GM19438 (cell line): ENCODE data around the gene BAHCC1.

Experiments used
- ATAC-seq: cut with Tn5 transposase; IDR thresholded peaks from one replicate; pipeline ENCODE4 v1.9.1; 2021; ENCODE audit warnings: low read depth; ENCODE audit not compliant: unreplicated experiment

The BAHCC1 gene

DNA sequence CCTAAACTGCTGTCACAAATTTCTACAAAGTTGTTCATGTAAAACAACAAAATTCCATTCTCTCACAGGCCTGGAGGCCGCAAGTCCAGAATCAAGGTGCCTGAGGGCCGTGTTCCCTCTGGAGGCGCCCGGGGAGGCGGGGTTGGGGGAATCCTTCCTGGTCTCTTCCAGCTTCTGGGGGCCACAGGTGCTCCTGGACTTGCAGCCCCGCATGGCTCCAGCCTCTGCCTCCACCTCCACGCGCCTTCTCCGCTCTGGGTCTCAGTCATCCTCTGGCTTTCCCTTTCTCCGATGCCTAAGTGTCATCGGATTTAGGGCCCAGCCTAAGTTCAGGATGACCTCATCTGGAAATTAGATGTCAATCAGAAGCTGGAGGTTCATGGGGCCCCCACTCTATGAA lies 28.6 kb upstream of the BAHCC1 start:
- no peak for ATAC-seq

GRCh38 chr17:81367171-81367570 lies 28.1 kb upstream of the BAHCC1 start:
- no peak for ATAC-seq

- ATAC-seq: no peak
Measured at GRCh38 chr17:81368161-81369022, 26.9 kb upstream of the BAHCC1 start.

DNA sequence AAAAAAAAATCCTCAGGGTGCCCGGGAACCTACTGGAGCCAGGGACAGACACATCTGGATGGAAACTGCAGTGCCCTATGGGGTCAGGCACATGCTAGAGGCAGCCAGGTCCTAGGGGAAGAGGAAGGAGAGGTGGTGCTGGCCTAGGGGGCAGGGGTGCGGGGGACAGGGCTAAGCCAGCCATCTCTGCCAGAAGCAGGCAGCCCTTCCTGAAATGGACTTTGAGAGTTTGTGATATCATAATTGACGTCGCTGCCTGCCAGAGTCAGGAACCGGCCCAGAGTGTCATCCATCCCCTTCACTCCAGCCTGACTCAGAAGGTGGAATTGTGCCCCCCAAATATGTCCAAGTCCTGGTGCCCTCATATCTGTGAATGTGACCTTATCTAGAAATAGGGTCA lies 25.0 kb upstream of the BAHCC1 start:
- no peak for ATAC-seq

DNA sequence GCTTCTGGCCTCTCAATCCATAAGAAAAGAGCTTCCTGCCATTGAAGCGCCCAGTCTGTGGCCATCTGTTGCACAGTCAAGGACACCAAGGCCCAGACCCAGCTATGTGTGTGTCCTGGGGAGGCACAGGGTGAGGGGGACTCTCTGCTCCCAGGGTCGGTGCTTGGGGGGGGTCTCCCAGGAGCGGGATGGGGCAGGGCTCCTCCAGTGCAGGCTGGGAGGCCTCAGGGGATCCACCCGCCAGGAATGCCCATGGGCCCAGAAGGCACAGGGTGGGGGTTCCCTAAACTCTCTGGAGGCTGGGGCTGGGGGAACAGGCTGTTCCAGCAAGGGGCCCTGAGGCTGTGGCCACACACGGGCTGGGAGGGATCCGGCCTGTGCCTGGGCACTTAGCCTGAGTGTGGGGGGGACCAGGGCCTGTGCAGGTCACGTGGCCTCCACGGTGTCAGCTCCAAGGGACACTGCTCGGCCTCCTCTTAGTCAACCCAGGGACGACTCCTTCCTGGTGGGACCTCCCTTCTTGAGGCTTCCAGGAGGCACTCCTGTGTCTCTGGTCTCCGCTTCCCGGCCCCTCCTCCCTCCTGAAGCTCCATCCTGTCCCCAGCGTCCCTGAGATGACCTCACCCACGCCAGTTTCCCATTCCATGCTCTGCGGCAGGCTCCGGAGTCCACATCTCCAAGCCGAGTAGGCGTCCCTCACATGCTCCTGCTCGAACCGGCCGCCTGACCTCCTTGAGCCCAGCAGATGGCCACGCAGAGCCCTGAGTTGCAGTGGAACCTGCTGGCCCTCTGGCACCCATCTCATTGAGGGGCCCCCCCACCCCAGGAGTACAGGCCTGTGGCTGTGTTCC lies 23.1 kb upstream of the BAHCC1 start:
- no peak for ATAC-seq

DNA sequence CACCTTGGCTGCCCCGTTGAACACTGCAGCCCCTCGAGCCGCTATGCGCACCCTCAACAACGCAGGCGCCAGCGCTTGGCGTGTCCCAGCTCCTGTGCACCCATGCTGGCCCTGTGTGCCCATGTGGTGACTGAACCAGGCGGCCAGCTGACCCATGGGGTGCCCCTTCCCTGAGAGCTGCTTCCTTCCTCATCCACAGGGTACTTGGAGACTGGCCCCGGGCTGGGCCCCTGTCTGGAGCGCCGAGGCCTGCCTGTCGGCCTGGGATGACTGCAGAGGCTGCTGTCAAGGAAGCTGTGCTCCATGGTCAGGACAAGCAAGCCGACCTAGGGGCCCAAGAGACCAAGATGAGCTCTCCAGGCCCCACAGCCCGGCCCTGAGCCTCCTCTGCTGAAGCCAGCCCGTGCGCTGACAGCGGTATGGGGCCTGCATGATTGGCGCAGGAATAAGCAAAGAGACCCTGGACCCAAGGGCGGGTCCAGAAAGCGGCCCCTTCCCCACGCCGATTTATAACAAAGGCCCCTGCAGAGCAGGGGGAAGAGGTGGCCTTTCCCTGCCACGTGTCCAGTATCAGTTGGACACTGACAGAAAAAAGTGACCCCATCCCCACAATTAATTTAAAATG lies 21.6 kb upstream of the BAHCC1 start:
- ATAC-seq: no peak

DNA sequence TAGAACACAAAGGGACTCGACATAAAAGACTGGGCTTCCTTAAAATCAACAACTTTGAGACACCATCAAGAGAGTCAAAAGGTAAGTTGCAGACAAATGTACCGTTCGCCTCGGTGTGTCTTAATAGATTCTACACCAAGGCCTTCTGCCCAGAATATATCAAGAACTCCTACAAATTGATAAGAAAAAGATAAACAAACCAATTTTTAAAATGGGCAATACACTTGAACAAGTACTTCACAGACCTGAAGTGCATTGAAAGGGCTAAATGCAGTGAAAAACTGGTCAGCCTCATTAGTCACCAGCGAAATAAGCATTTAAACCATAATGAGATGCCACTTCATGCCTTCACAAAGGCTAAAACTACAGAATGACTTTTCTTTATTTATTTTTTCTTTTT lies 20.4 kb upstream of the BAHCC1 start:
- ATAC-seq: no peak

DNA sequence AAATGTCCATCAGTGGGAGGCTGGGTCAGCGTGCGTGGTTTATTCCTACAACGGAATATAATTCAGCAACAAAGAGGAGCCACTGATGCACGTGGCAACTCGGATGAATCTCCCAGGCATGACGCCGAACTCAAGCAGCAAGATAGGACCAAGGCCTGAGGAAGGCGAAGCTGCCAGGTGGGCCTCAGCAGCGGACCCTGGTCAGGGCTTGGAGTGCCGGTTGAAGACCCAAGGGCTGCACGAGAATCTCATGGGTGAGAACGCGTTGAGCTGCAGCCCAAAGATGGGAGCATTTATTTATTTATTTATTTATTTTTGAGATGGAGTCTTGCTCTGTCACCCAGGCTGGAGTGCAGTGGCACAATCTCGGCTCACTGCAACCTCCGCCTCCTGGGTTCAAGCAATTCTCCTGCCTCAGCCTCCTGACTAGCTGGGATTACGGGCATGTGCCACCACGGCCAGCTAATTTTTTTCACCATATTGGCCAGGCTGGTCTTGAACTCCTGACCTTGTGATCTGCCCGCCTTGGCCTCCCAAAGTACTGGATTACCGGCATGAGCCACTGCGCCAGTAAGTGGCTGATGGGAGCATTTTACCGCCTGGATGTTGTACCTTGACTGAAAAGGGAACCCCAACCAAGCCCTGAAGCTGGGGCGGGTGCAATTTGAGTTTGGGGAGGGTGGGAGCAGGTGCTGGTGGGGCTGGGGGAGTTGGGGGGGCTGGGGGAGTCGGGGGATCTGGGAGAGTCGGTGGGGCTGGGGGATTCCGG lies 18.1 kb upstream of the BAHCC1 start:
- no peak for ATAC-seq

GRCh38 chr17:81378941-81379511 lies 16.2 kb upstream of the BAHCC1 start:
- ATAC-seq: no peak

DNA sequence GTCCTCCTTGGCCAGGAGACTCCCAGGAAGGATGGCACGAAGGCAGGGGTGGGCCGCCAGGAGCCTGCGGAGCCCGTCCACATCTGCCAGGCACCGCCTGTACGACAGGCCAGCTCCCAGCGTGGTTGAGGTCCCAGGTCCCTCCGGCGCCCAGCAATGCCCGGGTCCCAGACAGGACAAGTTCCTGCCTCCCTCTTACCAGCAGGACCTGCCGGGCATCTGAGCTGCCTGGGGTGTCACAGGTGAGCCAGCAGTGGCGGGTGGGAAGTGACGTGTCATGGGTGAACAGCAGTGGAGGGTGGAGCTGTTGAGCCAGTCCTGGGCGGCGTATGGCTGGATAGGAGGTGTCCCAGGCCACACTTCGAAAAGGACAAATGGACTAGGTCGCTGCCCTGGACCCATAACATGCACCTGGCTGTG lies 15.7 kb upstream of the BAHCC1 start:
- ATAC-seq: no peak

GRCh38 chr17:81380131-81380530 lies 15.1 kb upstream of the BAHCC1 start:
- ATAC-seq: no peak

DNA sequence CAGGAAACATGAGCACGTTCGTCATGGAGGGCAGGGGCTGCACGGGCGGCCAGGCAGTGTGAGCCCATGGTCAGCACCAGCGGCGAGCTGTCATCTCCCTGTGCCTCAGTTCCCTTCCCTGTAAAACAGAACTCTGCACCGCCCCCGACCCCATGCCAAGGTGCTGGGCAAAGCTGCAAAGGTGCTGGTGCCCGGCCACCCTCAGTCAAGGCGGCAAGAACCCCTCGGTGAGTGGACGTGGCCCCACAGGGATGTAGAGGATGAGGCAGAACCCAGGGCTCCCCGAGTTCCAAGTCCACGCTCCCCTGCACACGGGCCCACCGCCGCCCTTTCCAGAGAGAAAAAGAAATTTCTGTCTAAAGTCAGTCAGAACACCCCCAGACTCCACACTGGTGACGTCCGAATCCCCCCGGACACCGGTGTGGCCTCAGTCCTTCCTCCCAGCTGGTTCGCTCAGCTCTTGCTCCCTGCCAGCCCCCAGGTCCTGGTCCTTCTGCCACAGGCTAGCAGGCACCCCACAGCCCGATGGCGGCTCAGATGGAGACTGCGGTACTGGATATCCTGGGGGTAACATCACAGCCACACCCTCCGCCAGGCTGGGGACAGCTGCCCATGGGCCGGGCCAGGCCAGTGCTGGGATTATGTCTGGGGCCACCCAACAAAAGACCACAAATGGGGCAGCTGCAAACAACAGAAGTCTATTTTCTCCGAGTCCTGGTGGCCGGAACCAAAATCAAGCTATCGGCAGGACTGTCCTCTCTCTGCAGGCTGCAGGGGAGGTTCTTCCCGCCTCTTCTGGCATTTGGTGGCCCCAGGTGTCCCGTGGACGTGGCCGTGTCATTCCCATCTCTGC lies 14.4 kb upstream of the BAHCC1 start:
- no peak for ATAC-seq

DNA sequence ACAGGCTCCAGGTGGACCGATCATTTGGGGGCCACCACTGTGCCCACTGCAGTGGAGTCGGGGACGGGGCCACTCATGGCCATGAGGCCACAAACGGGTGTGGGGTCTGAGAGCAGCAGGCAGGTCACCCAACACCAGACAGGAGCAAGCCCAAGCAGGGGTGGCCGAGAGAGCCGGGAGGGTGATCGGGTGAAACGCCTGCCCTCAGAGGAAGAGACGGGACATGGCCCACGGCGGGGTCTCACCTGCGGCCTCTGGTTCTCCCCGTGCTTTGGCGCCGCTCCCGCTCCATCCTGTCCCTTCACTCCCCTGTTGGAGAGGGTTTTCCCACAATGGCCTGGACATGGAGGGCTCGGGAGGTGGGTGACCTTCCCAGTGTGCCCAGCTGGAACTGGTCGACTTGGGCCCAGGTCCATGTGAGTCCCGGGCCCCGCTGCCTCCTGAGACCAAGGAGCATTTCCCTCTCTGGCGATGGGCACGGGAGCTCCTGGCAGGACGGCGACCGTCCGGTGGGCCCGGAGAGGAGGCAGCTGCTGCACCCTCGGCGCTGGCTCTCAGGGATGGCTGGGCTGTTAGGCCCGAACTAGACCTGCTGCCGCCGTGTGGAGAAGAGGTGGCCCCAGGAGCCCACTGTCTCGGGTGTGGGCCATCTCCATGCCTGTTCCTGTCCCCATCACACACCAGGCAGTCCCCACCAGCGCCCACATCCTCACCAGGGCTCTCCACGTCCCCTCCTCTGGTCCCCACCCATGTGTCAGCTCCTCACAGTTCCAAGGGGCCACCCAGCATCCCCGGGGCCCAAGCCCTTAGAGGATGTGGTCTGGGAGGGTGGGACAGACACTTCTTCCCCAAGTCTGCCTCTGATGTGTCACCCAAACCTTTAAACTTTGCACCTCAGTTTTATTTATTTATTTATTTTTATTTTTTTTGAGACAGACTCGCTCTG lies 13.4 kb upstream of the BAHCC1 start:
- no peak for ATAC-seq

DNA sequence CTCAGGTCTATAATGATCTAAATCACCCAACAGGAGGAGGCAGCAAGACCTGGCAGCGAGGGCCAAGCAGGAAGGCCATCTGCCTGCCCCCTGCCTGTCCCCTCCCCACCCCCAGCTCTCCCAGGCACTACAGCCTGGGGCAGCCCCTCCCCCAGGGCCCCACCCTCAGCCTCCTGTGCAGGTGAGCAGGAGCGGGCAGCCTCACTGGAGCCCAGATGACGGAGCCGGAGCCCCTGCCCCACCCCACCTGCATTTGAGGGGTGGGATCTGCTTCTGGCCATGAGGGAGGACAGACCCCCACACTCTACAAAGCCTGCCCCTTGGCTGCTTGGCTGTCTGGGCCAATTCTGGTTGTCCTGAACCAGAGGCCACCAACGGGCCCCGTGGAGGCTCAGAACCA lies 12.4 kb upstream of the BAHCC1 start:
- no peak for ATAC-seq

GRCh38 chr17:81383504-81384421 lies 11.5 kb upstream of the BAHCC1 start:
- no peak for ATAC-seq

- no peak for ATAC-seq
Measured at GRCh38 chr17:81384929-81385319, 10.3 kb upstream of the BAHCC1 start.
